GM23338 (cell line): ENCODE measurements around the gene LOXHD1. TPM values are rescaled to one million over a fixed set of nuclear protein-coding genes. Genes with fewer than 3 reads are reported as not detected.

Experiments
- ATAC-seq: fragments of 200-7000 bp; cut with Tn5 transposase; 3 replicates; pipeline ENCODE4 v1.9.1; 2020
- DNase-seq: peaks from one replicate; pipeline ENCODE4 v3.0.0-alpha.2; 2015; ENCODE audit warnings: low spot score
- H2AFZ ChIP-seq: fragments of 200-600 bp; sonication (generic); 2 replicates; pipeline ENCODE4 v1.8.0; 2016; ENCODE audit warnings: antibody characterized with exemption, mild to moderate bottlenecking, moderate library complexity
- H3F3A ChIP-seq: fragments of 200-600 bp; sonication (generic); replicated peaks from 2 replicates; pipeline ENCODE4 v1.8.0; 2017; ENCODE audit warnings: antibody characterized with exemption, mixed run types, low read depth
- H3K27ac ChIP-seq: fragments of 200-600 bp; sonication (generic); 2 replicates; pipeline ENCODE4 v1.6.1; 2016; ENCODE audit warnings: low read depth
- H3K27me3 ChIP-seq: fragments of 200-600 bp; sonication (generic); 2 replicates; pipeline ENCODE4 v1.8.0; 2016; ENCODE audit warnings: mild to moderate bottlenecking, mixed run types, moderate library complexity; ENCODE audit not compliant: insufficient read depth
- H3K36me3 ChIP-seq: fragments of 200-600 bp; sonication (generic); 2 replicates; pipeline ENCODE4 v1.8.0; 2016; ENCODE audit warnings: mild to moderate bottlenecking; ENCODE audit not compliant: insufficient read depth
- H3K4me1 ChIP-seq: fragments of 200-600 bp; sonication (generic); 2 replicates; pipeline ENCODE4 v1.8.0; 2016; ENCODE audit warnings: mild to moderate bottlenecking, moderate library complexity; ENCODE audit not compliant: insufficient read depth
- H3K4me2 ChIP-seq: fragments of 200-600 bp; sonication (generic); 2 replicates; pipeline ENCODE4 v1.7.1; 2017; ENCODE audit warnings: mixed run types
- H3K4me3 ChIP-seq: fragments of 200-600 bp; sonication (generic); 2 replicates; pipeline ENCODE4 v1.6.1; 2016; ENCODE audit warnings: mixed run types
- H3K79me2 ChIP-seq: fragments of 200-600 bp; sonication (generic); replicated peaks from 2 replicates; pipeline ENCODE4 v1.8.0; 2017; ENCODE audit warnings: mild to moderate bottlenecking; ENCODE audit not compliant: insufficient read depth
- H3K9me2 ChIP-seq: fragments of 200-600 bp; sonication (generic); 2 replicates; pipeline ENCODE4 v1.8.0; 2017; ENCODE audit not compliant: insufficient read depth
- H4K20me1 ChIP-seq: fragments of 200-600 bp; sonication (generic); replicated peaks from 2 replicates; pipeline ENCODE4 v1.8.0; 2017; ENCODE audit warnings: mild to moderate bottlenecking; ENCODE audit not compliant: insufficient read depth
- H3K27ac Mint-ChIP-seq: 2 replicates; pipeline ENCODE4 v1.8.0; 2020; ENCODE audit warnings: inconsistent platforms, mild to moderate bottlenecking, moderate library complexity, mixed read lengths
- H3K27me3 Mint-ChIP-seq: 3 replicates; pipeline ENCODE4 v1.8.0; 2022; ENCODE audit warnings: low read depth, mild to moderate bottlenecking, moderate library complexity, mixed read lengths, inconsistent platforms; ENCODE audit not compliant: insufficient read depth, poor library complexity
- H3K36me3 Mint-ChIP-seq: 3 replicates; pipeline ENCODE4 v1.8.0; 2021; ENCODE audit warnings: low read depth, mild to moderate bottlenecking, inconsistent platforms, moderate library complexity, mixed read lengths
- H3K4me1 Mint-ChIP-seq: 3 replicates; pipeline ENCODE4 v1.8.0; 2020; ENCODE audit warnings: mild to moderate bottlenecking, inconsistent platforms, mixed read lengths
- H3K4me3 Mint-ChIP-seq: 3 replicates; pipeline ENCODE4 v1.8.0; 2021; ENCODE audit warnings: moderate library complexity, mild to moderate bottlenecking, inconsistent platforms, mixed read lengths
- H3K9me3 Mint-ChIP-seq: 3 replicates; pipeline ENCODE4 v1.8.0; 2020; ENCODE audit warnings: moderate library complexity, mild to moderate bottlenecking, inconsistent platforms, mixed read lengths
- CREB1 ChIP-seq: fragments of 250-450 bp; sonication (Bioruptor Pico); IDR thresholded peaks from 2 replicates; pipeline ENCODE4 v1.5.0; 2020; ENCODE audit warnings: low read depth, mild to moderate bottlenecking, moderate library complexity
- EZH2 ChIP-seq: fragments of 200-600 bp; sonication (generic); IDR thresholded peaks from one replicate; pipeline ENCODE4 v1.8.0; 2017; ENCODE audit warnings: antibody characterized with exemption, mild to moderate bottlenecking, low read depth; ENCODE audit not compliant: unreplicated experiment
- JUNB ChIP-seq: IDR thresholded peaks from one replicate; pipeline ENCODE4 v1.6.1; 2016; ENCODE audit warnings: antibody characterized with exemption; ENCODE audit not compliant: unreplicated experiment
- NANOG ChIP-seq: IDR thresholded peaks from 2 replicates; pipeline ENCODE4 v1.6.1; 2016; ENCODE audit warnings: antibody characterized with exemption, borderline replicate concordance
- POLR2AphosphoS5 ChIP-seq: IDR thresholded peaks from 2 replicates; pipeline ENCODE4 v1.6.1; 2016; ENCODE audit warnings: antibody characterized with exemption, low read depth
- ZNF114 ChIP-seq: fragments of 250-450 bp; sonication (Bioruptor Pico); IDR thresholded peaks from 2 replicates; pipeline ENCODE4 v1.5.0; 2020; ENCODE audit warnings: mild to moderate bottlenecking, moderate library complexity
- ZNF331 ChIP-seq: fragments of 250-450 bp; sonication (Bioruptor Pico); IDR thresholded peaks from 2 replicates; pipeline ENCODE4 v1.5.0; 2020; ENCODE audit warnings: low read depth, mild to moderate bottlenecking, moderate library complexity
- polyA plus RNA-seq: library from polyadenylated mRNA; unstranded; fragments of >200 nt; fragmentation: Nextera tagmentation; extraction: Ambion mirVana; gene quantifications from 2 replicates; pipeline ENCODE4 v1.2.1, GENCODE V29; 2016
- total RNA-seq: library from RNA; depleted of rRNA; stranded (reverse); fragments of >200 nt; shearing (Covaris generic); gene quantifications from 2 replicates; pipeline ENCODE4 v1.2.3, GENCODE V29; 2014
- TF ChIP-seq, protein P1 (sequence below): fragments of 250-450 bp; sonication (Bioruptor Pico); IDR thresholded peaks from 2 replicates; pipeline ENCODE4 v1.5.0; 2020; ENCODE audit warnings: mild to moderate bottlenecking, moderate library complexity
- TF ChIP-seq, protein P2 (sequence below), 2 experiments: fragments of 200-600 bp in 1 of 2; sonication (generic) in 1 of 2; conservative IDR thresholded peaks; 2 replicates each; pipeline versions ENCODE4 v1.5.1 to v1.6.1; 2016 to 2017; ENCODE audit warnings: antibody characterized with exemption in 2 of 2, low read depth in 2 of 2, mild to moderate bottlenecking in 2 of 2, moderate library complexity in 1 of 2
- TF ChIP-seq, protein P3 (sequence below): IDR thresholded peaks from one replicate; pipeline ENCODE4 v1.6.1; 2018; ENCODE audit warnings: antibody characterized with exemption; ENCODE audit not compliant: unreplicated experiment

Gene LOXHD1
- total and polyA plus RNA-seq, 2 experiments from 2014 or later: 0.17 TPM; not detected in 1

DNA sequence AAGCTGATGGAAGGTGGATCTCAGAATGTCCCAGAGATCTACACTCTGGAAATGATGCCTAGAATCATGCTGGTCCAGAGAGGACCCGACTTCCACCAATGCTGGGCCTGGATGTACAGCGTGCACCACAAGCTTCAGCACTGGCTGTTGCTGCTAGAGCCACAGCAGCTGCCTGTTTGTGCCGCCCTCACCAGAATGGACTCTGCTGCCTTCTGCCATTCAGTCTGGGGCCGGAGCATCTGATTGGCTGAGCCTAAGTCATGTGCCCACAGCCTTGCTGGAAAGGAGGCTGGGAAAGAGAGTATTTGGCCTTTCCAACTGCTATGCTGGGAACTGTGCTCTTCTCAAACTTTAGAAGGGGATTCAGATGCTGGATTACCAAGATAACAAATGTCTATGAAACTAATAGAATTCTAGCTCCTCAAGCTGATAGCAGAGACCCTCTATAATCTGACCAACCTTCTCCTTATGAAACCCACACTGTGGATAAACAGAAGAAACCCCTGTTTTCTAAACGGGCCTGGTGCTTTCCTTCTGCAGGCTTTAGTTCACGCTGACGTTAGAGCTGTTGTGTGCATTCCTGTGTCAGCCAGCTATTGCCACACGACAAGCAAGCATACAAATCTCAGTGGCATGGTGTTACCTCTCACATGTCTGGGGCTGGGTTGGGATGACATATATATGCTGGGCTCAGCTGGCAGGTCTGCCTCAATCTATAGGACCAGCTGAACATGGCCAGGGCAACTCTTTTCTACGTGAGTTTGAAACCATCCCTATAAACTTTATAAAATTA is 4.1 kb upstream of the LOXHD1 start:
- Histone ChIP-seq H3K36me3 (no peaks in the 10 kb centered on the region), H3K4me1 (peaks cover 12% of the 10 kb centered on the region), H3K79me2 (no peaks in the 10 kb centered on the region), H2AFZ (peak overlapping the region; percentile 91), H3K27me3 (no peaks in the 10 kb centered on the region), H4K20me1 (no peaks in the 10 kb centered on the region), H3K9me2 (no peaks in the 10 kb centered on the region), H3K4me3 (no peak overlapping the region), H3F3A (no peaks in the 10 kb centered on the region), H3K27ac (no peak overlapping the region), H3K4me2 (no peak overlapping the region)
- peaks cover 3% of the 10 kb centered on the region; the same call in 1 of the 3 replicates for H3K36me3 Mint-ChIP-seq
- ATAC-seq (peak; percentile 55), DNase-seq (peak; percentile 71)
- H3K27me3 Mint-ChIP-seq: no peaks in the 10 kb centered on the region
- H3K4me1 Mint-ChIP-seq: peaks cover 16% of the 10 kb centered on the region
- H3K27ac Mint-ChIP-seq: no peak overlapping the region
- H3K4me3 Mint-ChIP-seq: no peak overlapping the region
- peaks cover 9% of the 10 kb centered on the region for H3K9me3 Mint-ChIP-seq
- TF ChIP-seq POLR2AphosphoS5 (peak; percentile 26; the same call in 1 of the 2 replicates), JUNB (no peak)

DNA sequence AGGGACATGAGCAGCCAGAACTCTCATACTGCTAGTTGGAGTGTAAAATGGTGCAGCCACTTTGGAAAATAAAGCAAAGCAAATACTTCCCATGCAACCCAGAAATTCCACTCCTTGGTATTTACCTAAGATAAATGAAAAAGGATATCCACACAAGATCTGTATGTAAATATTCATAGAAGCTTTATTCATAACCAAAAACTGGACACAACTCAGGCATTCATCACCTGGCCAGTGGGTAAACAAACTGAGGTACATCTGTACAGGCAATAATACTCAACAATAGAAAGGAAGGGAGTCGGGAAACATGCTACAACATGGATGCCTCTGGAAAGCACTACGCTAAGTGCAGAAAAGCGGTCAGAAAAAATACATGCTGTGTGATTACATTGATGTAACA is 2.5 kb upstream of the LOXHD1 start:
- H3K9me2 ChIP-seq: no peaks in the 10 kb centered on the region
- H3K27ac ChIP-seq: no peak overlapping the region
- no peak for ATAC-seq
- TF ChIP-seq, protein P1, sequence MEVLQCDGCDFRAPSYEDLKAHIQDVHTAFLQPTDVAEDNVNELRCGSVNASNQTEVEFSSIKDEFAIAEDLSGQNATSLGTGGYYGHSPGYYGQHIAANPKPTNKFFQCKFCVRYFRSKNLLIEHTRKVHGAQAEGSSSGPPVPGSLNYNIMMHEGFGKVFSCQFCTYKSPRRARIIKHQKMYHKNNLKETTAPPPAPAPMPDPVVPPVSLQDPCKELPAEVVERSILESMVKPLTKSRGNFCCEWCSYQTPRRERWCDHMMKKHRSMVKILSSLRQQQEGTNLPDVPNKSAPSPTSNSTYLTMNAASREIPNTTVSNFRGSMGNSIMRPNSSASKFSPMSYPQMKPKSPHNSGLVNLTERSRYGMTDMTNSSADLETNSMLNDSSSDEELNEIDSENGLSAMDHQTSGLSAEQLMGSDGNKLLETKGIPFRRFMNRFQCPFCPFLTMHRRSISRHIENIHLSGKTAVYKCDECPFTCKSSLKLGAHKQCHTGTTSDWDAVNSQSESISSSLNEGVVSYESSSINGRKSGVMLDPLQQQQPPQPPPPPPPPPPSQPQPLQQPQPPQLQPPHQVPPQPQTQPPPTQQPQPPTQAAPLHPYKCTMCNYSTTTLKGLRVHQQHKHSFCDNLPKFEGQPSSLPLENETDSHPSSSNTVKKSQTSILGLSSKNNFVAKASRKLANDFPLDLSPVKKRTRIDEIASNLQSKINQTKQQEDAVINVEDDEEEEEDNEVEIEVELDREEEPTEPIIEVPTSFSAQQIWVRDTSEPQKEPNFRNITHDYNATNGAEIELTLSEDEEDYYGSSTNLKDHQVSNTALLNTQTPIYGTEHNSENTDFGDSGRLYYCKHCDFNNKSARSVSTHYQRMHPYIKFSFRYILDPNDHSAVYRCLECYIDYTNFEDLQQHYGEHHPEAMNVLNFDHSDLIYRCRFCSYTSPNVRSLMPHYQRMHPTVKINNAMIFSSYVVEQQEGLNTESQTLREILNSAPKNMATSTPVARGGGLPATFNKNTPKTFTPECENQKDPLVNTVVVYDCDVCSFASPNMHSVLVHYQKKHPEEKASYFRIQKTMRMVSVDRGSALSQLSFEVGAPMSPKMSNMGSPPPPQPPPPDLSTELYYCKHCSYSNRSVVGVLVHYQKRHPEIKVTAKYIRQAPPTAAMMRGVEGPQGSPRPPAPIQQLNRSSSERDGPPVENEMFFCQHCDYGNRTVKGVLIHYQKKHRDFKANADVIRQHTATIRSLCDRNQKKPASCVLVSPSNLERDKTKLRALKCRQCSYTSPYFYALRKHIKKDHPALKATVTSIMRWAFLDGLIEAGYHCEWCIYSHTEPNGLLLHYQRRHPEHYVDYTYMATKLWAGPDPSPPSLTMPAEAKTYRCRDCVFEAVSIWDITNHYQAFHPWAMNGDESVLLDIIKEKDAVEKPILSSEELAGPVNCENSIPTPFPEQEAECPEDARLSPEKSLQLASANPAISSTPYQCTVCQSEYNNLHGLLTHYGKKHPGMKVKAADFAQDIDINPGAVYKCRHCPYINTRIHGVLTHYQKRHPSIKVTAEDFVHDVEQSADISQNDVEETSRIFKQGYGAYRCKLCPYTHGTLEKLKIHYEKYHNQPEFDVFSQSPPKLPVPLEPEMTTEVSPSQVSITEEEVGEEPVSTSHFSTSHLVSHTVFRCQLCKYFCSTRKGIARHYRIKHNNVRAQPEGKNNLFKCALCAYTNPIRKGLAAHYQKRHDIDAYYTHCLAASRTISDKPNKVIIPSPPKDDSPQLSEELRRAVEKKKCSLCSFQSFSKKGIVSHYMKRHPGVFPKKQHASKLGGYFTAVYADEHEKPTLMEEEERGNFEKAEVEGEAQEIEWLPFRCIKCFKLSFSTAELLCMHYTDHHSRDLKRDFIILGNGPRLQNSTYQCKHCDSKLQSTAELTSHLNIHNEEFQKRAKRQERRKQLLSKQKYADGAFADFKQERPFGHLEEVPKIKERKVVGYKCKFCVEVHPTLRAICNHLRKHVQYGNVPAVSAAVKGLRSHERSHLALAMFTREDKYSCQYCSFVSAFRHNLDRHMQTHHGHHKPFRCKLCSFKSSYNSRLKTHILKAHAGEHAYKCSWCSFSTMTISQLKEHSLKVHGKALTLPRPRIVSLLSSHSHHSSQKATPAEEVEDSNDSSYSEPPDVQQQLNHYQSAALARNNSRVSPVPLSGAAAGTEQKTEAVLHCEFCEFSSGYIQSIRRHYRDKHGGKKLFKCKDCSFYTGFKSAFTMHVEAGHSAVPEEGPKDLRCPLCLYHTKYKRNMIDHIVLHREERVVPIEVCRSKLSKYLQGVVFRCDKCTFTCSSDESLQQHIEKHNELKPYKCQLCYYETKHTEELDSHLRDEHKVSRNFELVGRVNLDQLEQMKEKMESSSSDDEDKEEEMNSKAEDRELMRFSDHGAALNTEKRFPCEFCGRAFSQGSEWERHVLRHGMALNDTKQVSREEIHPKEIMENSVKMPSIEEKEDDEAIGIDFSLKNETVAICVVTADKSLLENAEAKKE (CRISPR knock-in tag): no peak
- TF ChIP-seq, protein P2, sequence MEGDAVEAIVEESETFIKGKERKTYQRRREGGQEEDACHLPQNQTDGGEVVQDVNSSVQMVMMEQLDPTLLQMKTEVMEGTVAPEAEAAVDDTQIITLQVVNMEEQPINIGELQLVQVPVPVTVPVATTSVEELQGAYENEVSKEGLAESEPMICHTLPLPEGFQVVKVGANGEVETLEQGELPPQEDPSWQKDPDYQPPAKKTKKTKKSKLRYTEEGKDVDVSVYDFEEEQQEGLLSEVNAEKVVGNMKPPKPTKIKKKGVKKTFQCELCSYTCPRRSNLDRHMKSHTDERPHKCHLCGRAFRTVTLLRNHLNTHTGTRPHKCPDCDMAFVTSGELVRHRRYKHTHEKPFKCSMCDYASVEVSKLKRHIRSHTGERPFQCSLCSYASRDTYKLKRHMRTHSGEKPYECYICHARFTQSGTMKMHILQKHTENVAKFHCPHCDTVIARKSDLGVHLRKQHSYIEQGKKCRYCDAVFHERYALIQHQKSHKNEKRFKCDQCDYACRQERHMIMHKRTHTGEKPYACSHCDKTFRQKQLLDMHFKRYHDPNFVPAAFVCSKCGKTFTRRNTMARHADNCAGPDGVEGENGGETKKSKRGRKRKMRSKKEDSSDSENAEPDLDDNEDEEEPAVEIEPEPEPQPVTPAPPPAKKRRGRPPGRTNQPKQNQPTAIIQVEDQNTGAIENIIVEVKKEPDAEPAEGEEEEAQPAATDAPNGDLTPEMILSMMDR (conservative IDR thresholded peaks at IDR 0.05; ENCODE audit: low read depth in 2 of 2): no peak
- TF ChIP-seq JUNB (no peak), NANOG (no peak), ZNF114 (no peak), CREB1 (CRISPR knock-in tag) (no peak), ZNF331 (CRISPR knock-in tag) (no peak), EZH2 (no peak)
- TF ChIP-seq, protein P3, sequence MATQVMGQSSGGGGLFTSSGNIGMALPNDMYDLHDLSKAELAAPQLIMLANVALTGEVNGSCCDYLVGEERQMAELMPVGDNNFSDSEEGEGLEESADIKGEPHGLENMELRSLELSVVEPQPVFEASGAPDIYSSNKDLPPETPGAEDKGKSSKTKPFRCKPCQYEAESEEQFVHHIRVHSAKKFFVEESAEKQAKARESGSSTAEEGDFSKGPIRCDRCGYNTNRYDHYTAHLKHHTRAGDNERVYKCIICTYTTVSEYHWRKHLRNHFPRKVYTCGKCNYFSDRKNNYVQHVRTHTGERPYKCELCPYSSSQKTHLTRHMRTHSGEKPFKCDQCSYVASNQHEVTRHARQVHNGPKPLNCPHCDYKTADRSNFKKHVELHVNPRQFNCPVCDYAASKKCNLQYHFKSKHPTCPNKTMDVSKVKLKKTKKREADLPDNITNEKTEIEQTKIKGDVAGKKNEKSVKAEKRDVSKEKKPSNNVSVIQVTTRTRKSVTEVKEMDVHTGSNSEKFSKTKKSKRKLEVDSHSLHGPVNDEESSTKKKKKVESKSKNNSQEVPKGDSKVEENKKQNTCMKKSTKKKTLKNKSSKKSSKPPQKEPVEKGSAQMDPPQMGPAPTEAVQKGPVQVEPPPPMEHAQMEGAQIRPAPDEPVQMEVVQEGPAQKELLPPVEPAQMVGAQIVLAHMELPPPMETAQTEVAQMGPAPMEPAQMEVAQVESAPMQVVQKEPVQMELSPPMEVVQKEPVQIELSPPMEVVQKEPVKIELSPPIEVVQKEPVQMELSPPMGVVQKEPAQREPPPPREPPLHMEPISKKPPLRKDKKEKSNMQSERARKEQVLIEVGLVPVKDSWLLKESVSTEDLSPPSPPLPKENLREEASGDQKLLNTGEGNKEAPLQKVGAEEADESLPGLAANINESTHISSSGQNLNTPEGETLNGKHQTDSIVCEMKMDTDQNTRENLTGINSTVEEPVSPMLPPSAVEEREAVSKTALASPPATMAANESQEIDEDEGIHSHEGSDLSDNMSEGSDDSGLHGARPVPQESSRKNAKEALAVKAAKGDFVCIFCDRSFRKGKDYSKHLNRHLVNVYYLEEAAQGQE: no peak

More for the DNA sequence above, 2.5 kb upstream of the LOXHD1 start:
- peaks cover 16% of the 10 kb centered on the region for H3K4me1 Mint-ChIP-seq
- no peak overlapping the region for H3K4me3 Mint-ChIP-seq
- no peak overlapping the region for H3K27ac Mint-ChIP-seq
- H3K36me3 Mint-ChIP-seq: peaks cover 3% of the 10 kb centered on the region; the same call in 1 of the 3 replicates
- H3F3A ChIP-seq: no peaks in the 10 kb centered on the region
- H3K79me2 ChIP-seq: no peaks in the 10 kb centered on the region
- no peaks in the 10 kb centered on the region for H3K27me3 ChIP-seq
- no peaks in the 10 kb centered on the region for H3K36me3 ChIP-seq
- H3K4me3 ChIP-seq: no peak overlapping the region
- H4K20me1 ChIP-seq: no peaks in the 10 kb centered on the region
- peaks cover 12% of the 10 kb centered on the region for H3K4me1 ChIP-seq
- no peak for DNase-seq
- peaks cover 9% of the 10 kb centered on the region for H3K9me3 Mint-ChIP-seq
- no peaks in the 10 kb centered on the region for H3K27me3 Mint-ChIP-seq
- H3K4me2 ChIP-seq: no peak overlapping the region
- H2AFZ ChIP-seq: no peak overlapping the region
